Testis (tissue), 3 donors: ENCODE results near the gene TC2N. TPM values are rescaled to one million over a fixed set of nuclear protein-coding genes. Genes with fewer than 3 reads are reported as not detected.
A peak's percentile ranks its signal among the peaks of the same experiment; 100 is the strongest.

Source experiments
- DNase-seq: peaks from one replicate; pipeline ENCODE4 v3.0.0-alpha.2; 2019
- H3K27ac ChIP-seq, 2 donors: fragments of 200-600 bp; sonication (generic); one replicate each; pipeline ENCODE4 v1.5.1; 2019
- H3K27me3 ChIP-seq: fragments of 200-600 bp; sonication (generic); one replicate; pipeline ENCODE4 v1.5.1; 2019
- H3K36me3 ChIP-seq: fragments of 200-600 bp; sonication (generic); one replicate; pipeline ENCODE4 v1.5.1; 2017; ENCODE audit warnings: low read depth; ENCODE audit errors: missing control alignments
- H3K4me1 ChIP-seq: fragments of 200-600 bp; sonication (generic); one replicate; pipeline ENCODE4 v1.5.1; 2019
- H3K4me3 ChIP-seq, 2 donors: fragments of 200-600 bp; sonication (generic); one replicate each; pipeline ENCODE4 v1.5.1; 2017 to 2019
- H3K9me3 ChIP-seq: fragments of 200-600 bp; sonication (generic); one replicate; pipeline ENCODE4 v1.5.1; 2017
- POLR2A ChIP-seq: fragments of 450-650 bp; IDR thresholded peaks from one replicate; pipeline ENCODE4 v1.6.1; 2017; ENCODE audit warnings: antibody characterized with exemption, mild to moderate bottlenecking, moderate library complexity
- WGBS, 2 donors: methylation state at CpG; one replicate each; pipeline ENCODE4 v1.1.5; 2018; 5-methylcytosine and 5-hydroxymethylcytosine counted together
- intact Hi-C: fragments of 100-400 bp; cut with DNase I; formaldehyde crosslinking; loops from one replicate; pipeline ENCODE4 v1.15.1; 2023; ENCODE audit warnings: low total_unique reads
- polyA plus RNA-seq: library from polyadenylated mRNA; stranded (reverse); fragments of 350-450 nt; fragmentation: Illumina TruSeq; extraction: RNeasy Lipid Tissue Mini Kit (QIAGEN cat#74804); gene quantifications from one replicate; pipeline ENCODE4 v1.2.3, GENCODE V29; 2014; ENCODE audit warnings: low read depth, low replicate concordance; ENCODE audit not compliant: insufficient read depth
- total RNA-seq, 2 donors: library from RNA; depleted of rRNA; stranded (reverse); fragments of >200 nt; gene quantifications; one replicate each; pipeline ENCODE4 v1.2.3, GENCODE V29; 2016
- TF ChIP-seq, protein P1 (sequence below), 3 experiments: fragments of 450-650 bp in 2 of 3; fragments of 200-600 bp in 1 of 3; sonication (generic) in 1 of 3; IDR thresholded peaks; one replicate each; pipeline ENCODE4 v1.5.1; 2016 to 2019; ENCODE audit warnings: antibody characterized with exemption in 3 of 3, mild to moderate bottlenecking in 2 of 3, moderate library complexity in 1 of 3

TC2N gene
- total and polyA plus RNA-seq, 3 donors from 2014 or later, result 17.2 to 24.3 (median 19.6) TPM

DNA sequence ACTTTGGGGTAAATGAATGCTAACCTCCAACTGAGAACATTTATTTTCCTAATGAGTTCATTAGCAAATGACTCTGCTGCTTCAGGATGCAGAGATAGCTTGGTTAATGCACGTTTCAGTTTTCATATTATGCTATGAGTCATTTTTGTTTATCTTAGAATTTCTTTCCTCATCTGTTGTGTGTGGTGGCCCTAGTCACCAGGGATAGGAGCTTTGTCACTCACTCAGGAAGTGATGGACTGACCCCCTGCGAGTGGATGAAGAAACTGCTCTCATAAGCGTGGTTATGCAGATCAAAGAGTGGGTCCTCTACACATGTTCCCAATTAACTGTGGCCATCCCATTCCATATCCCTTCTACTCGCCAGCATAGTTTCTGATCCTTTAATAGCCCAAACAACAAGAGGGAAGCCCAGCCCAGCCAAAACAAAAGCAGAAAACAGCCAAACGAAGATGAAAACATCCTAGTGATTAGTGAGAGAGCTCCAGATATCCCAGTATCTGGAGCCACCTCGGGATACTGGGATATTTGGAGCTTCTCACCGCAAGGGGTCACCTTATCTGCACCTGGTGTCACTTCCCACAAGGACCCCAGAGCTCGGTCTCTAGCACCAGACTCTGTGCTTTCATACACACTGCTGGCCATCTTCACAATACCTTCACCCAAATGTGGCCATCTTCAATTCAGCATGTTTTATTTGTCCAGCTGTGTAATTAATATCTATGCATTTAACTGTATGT, 8.6 kb downstream of the TC2N start:
- Histone ChIP-seq H3K4me1 (peaks cover 7% of the 10 kb centered on the region), H3K9me3 (no peaks in the 10 kb centered on the region), H3K4me3 (no peak overlapping the region), H3K36me3 (no peaks in the 10 kb centered on the region), H3K27me3 (no peaks in the 10 kb centered on the region), H3K27ac (no peak overlapping the region)
- intact Hi-C loops, result no loop called here
- WGBS, 2 donors, result 52 to 60% methylated on average over 7 to 8 of the region's 8 CpGs
- TF ChIP-seq, protein P1, sequence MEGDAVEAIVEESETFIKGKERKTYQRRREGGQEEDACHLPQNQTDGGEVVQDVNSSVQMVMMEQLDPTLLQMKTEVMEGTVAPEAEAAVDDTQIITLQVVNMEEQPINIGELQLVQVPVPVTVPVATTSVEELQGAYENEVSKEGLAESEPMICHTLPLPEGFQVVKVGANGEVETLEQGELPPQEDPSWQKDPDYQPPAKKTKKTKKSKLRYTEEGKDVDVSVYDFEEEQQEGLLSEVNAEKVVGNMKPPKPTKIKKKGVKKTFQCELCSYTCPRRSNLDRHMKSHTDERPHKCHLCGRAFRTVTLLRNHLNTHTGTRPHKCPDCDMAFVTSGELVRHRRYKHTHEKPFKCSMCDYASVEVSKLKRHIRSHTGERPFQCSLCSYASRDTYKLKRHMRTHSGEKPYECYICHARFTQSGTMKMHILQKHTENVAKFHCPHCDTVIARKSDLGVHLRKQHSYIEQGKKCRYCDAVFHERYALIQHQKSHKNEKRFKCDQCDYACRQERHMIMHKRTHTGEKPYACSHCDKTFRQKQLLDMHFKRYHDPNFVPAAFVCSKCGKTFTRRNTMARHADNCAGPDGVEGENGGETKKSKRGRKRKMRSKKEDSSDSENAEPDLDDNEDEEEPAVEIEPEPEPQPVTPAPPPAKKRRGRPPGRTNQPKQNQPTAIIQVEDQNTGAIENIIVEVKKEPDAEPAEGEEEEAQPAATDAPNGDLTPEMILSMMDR (IDR thresholded peaks at IDR 0.05), result no peak
- no peak for TF ChIP-seq POLR2A
- DNase-seq, result no peak

DNA sequence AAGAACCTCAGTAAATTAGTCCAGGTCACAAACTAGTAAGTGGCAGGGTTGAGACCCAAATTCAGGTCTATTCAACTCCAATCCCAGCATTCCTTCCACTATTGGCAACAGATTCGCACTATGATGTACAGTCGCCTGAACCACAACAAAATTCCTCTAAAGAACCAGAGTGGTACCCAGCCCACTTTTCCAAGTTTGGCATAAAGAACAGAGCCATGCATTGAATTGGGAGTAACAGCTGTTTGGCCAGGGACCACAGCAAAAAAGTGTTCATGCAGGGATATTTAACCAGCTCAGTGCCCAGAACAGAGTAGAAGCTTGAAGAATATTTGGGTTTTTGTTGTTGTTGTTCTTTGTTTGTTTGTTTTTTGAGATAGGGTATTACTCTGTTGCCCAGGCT, 9.7 kb downstream of the TC2N start:
- H3K27ac ChIP-seq, result no peak overlapping the region
- DNase-seq, result no peak
- no peak overlapping the region for H3K4me3 ChIP-seq
- H3K4me1 ChIP-seq, result peaks cover 11% of the 10 kb centered on the region
- H3K9me3 ChIP-seq, result no peaks in the 10 kb centered on the region
- H3K27me3 ChIP-seq, result no peaks in the 10 kb centered on the region
- TF ChIP-seq, protein P1 (IDR thresholded peaks at IDR 0.05), result no peak
- no peak for TF ChIP-seq POLR2A
- intact Hi-C loops, result no loop called here
- H3K36me3 ChIP-seq, result no peaks in the 10 kb centered on the region
- WGBS, 2 donors, result 90 to 97% methylated on average over 2 of the region's 2 CpGs

DNA sequence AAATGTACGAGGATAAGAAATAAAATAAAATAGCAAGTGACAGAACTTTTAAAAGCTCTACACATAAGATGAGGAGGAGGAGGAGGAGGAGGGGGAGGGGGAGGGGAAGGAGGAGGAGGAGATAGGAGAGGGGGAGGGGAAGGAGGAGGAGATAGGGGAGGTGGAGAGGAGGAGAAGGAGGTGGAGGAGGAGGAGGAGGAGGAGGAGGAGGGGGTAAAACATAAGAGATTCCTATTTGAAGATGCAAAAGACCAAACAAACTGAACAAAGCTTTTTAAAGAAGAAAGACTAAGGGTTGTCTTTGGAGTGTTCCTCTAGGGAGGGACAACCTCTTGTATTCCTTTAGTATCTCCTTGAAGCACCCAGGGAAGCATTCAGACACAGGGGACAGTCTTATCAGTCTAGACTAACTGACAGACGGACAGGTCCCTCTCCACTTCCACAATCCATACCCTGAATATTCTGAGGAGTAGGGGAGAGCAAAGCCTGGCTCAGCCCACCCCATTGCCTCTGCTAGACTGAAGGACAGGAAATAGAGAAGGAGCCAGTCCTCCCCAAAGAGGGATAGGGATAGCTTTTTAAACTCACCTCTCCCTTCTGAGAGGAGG, 12.9 kb downstream of the TC2N start:
- Histone ChIP-seq H3K4me1 (peaks cover 11% of the 10 kb centered on the region), H3K27me3 (no peaks in the 10 kb centered on the region), H3K9me3 (no peaks in the 10 kb centered on the region), H3K27ac (peak overlapping the region in 1 of 2 donors; percentile 77), H3K4me3 (no peak overlapping the region), H3K36me3 (no peaks in the 10 kb centered on the region)
- TF ChIP-seq, protein P1 (IDR thresholded peaks at IDR 0.05), result no peak
- no peak for TF ChIP-seq POLR2A
- DNase-seq, result no peak
- intact Hi-C loops, result no loop called here
- WGBS, 2 donors, result 57 to 70% methylated on average over 2 of the region's 2 CpGs

DNA sequence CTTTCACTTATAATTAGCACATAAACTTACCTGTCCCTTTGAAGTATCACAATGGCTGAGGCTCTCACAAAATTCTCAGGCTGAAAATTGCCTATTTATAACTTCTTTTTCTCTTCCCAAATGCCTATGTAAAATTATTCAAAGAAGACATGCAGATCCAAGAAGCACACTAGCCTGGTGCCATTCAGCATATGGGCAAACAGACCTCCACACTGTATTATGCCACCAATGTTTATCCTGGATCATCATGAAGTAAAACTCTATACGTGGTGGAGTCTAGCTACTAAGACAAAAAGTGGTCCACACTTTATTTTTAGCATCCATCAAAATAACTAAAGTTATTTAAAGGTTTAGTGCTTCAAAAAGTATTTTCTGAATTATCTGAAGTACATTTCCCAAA, 15.8 kb downstream of the TC2N start:
- Histone ChIP-seq H3K36me3 (no peaks in the 10 kb centered on the region), H3K27ac (no peak overlapping the region), H3K4me3 (no peak overlapping the region), H3K9me3 (no peaks in the 10 kb centered on the region), H3K27me3 (no peaks in the 10 kb centered on the region), H3K4me1 (peaks cover 11% of the 10 kb centered on the region)
- 0 to 43% methylated on average over 1 of the region's 1 CpG for WGBS, 2 donors
- no peak for DNase-seq
- TF ChIP-seq, protein P1 (IDR thresholded peaks at IDR 0.05), result no peak
- no peak for TF ChIP-seq POLR2A
- intact Hi-C loops, result no loop called here
